ENCODE results near the gene PRKAG1.

Gene PRKAG1

GRCh38 chr12:49041036-49041880, 22.7 kb upstream of the PRKAG1 start:
- TF ChIP-seq GATA3 (IDR thresholded peaks at IDR 0.05; ENCODE audit: low read depth, low read length) = no peak
- TF ChIP-seq GATA2 (IDR thresholded peaks at IDR 0.05; ENCODE audit: low read depth, low read length) = no peak

- no peak for TF ChIP-seq GATA3 (IDR thresholded peaks at IDR 0.05; ENCODE audit: low read depth, low read length)
- no peak for TF ChIP-seq GATA2 (IDR thresholded peaks at IDR 0.05; ENCODE audit: low read depth, low read length)
Observed at GRCh38 chr12:49040364-49040855, 21.8 kb upstream of the PRKAG1 start.

GRCh38 chr12:49039421-49040363, 21.1 kb upstream of the PRKAG1 start:
- TF ChIP-seq GATA3 (IDR thresholded peaks at IDR 0.05; ENCODE audit: low read depth, low read length) (no peak), GATA2 (IDR thresholded peaks at IDR 0.05; ENCODE audit: low read depth, low read length) (no peak)

- TF ChIP-seq GATA3 (IDR thresholded peaks at IDR 0.05; ENCODE audit: low read depth, low read length) (no peak), GATA2 (IDR thresholded peaks at IDR 0.05; ENCODE audit: low read depth, low read length) (no peak)
Observed at GRCh38 chr12:49038291-49038955, 19.8 kb upstream of the PRKAG1 start.

GRCh38 chr12:49037947-49038237, 19.3 kb upstream of the PRKAG1 start:
- TF ChIP-seq GATA3 (IDR thresholded peaks at IDR 0.05; ENCODE audit: low read depth, low read length) = no peak
- no peak for TF ChIP-seq GATA2 (IDR thresholded peaks at IDR 0.05; ENCODE audit: low read depth, low read length)

GRCh38 chr12:49037111-49037946, 18.8 kb upstream of the PRKAG1 start:
- TF ChIP-seq GATA3 (IDR thresholded peaks at IDR 0.05; ENCODE audit: low read depth, low read length) (no peak), GATA2 (IDR thresholded peaks at IDR 0.05; ENCODE audit: low read depth, low read length) (no peak)

- TF ChIP-seq GATA2 (IDR thresholded peaks at IDR 0.05; ENCODE audit: low read depth, low read length) = no peak
- no peak for TF ChIP-seq GATA3 (IDR thresholded peaks at IDR 0.05; ENCODE audit: low read depth, low read length)
Observed at GRCh38 chr12:49036029-49036428, 17.5 kb upstream of the PRKAG1 start.

- no peak for TF ChIP-seq GATA2 (IDR thresholded peaks at IDR 0.05; ENCODE audit: low read depth, low read length)
- no peak for TF ChIP-seq GATA3 (IDR thresholded peaks at IDR 0.05; ENCODE audit: low read depth, low read length)
Observed at GRCh38 chr12:49034286-49034622, 15.7 kb upstream of the PRKAG1 start.

- TF ChIP-seq GATA2 (IDR thresholded peaks at IDR 0.05; ENCODE audit: low read depth, low read length) (no peak), GATA3 (IDR thresholded peaks at IDR 0.05; ENCODE audit: low read depth, low read length) (no peak)
Observed at GRCh38 chr12:49033611-49034285, 15.2 kb upstream of the PRKAG1 start.

GRCh38 chr12:49032679-49033447, 14.3 kb upstream of the PRKAG1 start:
- no peak for TF ChIP-seq GATA2 (IDR thresholded peaks at IDR 0.05; ENCODE audit: low read depth, low read length)
- no peak for TF ChIP-seq GATA3 (IDR thresholded peaks at IDR 0.05; ENCODE audit: low read depth, low read length)

GRCh38 chr12:49032276-49032675, 13.7 kb upstream of the PRKAG1 start:
- TF ChIP-seq GATA2 (IDR thresholded peaks at IDR 0.05; ENCODE audit: low read depth, low read length) (no peak), GATA3 (IDR thresholded peaks at IDR 0.05; ENCODE audit: low read depth, low read length) (no peak)

GRCh38 chr12:49031573-49032161, 13.1 kb upstream of the PRKAG1 start:
- no peak for TF ChIP-seq GATA2 (IDR thresholded peaks at IDR 0.05; ENCODE audit: low read depth, low read length)
- TF ChIP-seq GATA3 (IDR thresholded peaks at IDR 0.05; ENCODE audit: low read depth, low read length) = no peak

Data from SH-SY5Y (cell line).